ENCODE results near the gene CACNB2.
"Not testable (repeated sequence)": the region's sequence is repeated elsewhere in the genome, so short reads cannot be mapped to it uniquely, and the experiment has no call there.

CACNB2 gene

DNA sequence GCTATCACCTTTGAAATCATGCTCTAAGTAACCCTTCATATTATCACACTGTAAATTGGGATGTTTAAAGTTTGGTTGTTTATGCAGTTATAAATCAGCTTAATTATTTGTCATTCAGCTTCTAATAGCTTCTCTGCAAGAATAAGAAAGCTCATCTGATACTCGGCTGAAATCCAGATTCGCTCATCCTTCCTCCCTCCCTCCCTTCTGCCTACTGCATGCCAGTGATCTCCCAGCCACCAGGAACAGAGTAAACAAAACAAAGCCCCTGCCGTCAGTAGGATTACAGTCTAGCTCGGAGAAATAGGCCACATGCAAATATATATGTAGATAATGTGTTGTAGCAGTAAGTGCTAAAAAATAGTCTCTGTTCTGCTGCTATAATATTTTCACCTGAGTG, 299.4 kb downstream of the CACNB2 start:
- no peaks in the 10 kb centered on the region for H3K36me3 Mint-ChIP-seq (ENCODE audit: low read depth)
- no peak overlapping the region for H3K27ac Mint-ChIP-seq
- no peaks in the 10 kb centered on the region for H3K27me3 Mint-ChIP-seq (ENCODE audit: low read depth)
- H3K9me3 Mint-ChIP-seq = no peaks in the 10 kb centered on the region
- H3K4me3 Mint-ChIP-seq = no peak overlapping the region
- H3K4me1 Mint-ChIP-seq = no peaks in the 10 kb centered on the region
- no peak for TF ChIP-seq CTCF (IDR thresholded peaks at IDR 0.05; ENCODE audit: unreplicated experiment in 3 of 3)

DNA sequence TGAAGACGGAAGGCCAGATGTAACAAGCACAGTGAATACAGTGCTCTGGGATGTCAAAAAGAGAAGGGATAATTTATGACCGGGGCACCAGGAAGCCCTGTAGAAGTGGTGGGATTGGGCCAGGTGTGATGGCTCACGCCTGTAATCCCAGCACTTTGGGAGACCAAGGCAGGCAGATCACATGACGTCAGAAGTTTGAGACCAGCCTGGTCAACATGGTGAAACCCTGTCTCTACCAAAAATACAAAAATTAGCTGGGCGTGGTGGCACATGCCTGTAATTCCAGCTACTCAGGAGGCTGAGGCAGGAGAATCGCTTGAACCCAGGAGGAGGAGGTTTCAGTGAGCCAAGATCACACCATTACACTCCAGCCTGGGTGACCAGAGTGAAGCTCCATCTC, 305.4 kb downstream of the CACNB2 start:
- H3K4me1 Mint-ChIP-seq; H3K9me3 Mint-ChIP-seq; H3K4me3 Mint-ChIP-seq; H3K36me3 Mint-ChIP-seq (ENCODE audit: low read depth); H3K27me3 Mint-ChIP-seq (ENCODE audit: low read depth); H3K27ac Mint-ChIP-seq: not testable (repeated sequence)

GRCh38 chr10:18446205-18446604, 306.0 kb downstream of the CACNB2 start:
- peaks cover 3% of the 10 kb centered on the region for H3K27me3 Mint-ChIP-seq (ENCODE audit: low read depth)
- TF ChIP-seq CTCF (IDR thresholded peaks at IDR 0.05; ENCODE audit: unreplicated experiment in 3 of 3) = no peak
- no peaks in the 10 kb centered on the region for H3K4me1 Mint-ChIP-seq
- H3K36me3 Mint-ChIP-seq (ENCODE audit: low read depth) = no peaks in the 10 kb centered on the region
- no peaks in the 10 kb centered on the region for H3K9me3 Mint-ChIP-seq
- H3K4me3 Mint-ChIP-seq = no peak overlapping the region
- no peak overlapping the region for H3K27ac Mint-ChIP-seq

- no peak overlapping the region for H3K4me3 Mint-ChIP-seq
- H3K4me1 Mint-ChIP-seq = no peaks in the 10 kb centered on the region
- H3K27me3 Mint-ChIP-seq (ENCODE audit: low read depth) = peaks cover 3% of the 10 kb centered on the region
These were observed 309.4 kb downstream of the CACNB2 start for GRCh38 chr10:18449611-18450026.

DNA sequence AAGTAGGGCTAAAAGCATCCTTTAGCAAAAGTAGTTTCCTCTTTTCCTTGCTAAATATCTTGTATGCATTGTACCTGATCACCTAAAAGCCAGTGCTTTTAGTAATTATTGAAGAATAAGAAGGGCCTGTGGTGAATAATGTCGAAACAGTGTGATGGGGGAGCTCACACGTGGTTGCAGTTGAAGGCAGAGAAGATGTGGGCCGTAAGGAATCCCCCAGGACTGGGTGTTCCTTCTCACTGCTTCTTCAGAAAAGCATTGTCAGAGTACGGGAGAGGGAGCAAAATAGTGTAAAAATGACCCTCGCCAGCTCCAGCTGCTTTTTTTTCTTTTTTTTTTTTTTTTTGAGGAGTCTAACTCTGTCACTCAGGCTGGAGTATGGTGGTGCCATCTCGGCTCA, 310.1 kb downstream of the CACNB2 start:
- H3K27ac Mint-ChIP-seq = no peak overlapping the region
- H3K36me3 Mint-ChIP-seq (ENCODE audit: low read depth) = no peaks in the 10 kb centered on the region
- TF ChIP-seq CTCF (IDR thresholded peaks at IDR 0.05; ENCODE audit: unreplicated experiment in 3 of 3) = no peak
- H3K4me3 Mint-ChIP-seq = no peak overlapping the region
- no peaks in the 10 kb centered on the region for H3K9me3 Mint-ChIP-seq
- H3K4me1 Mint-ChIP-seq = no peaks in the 10 kb centered on the region
- peaks cover 3% of the 10 kb centered on the region for H3K27me3 Mint-ChIP-seq (ENCODE audit: low read depth)

More at GRCh38 chr10:18449611-18450026, 309.4 kb downstream of the CACNB2 start:
- no peak for TF ChIP-seq CTCF (IDR thresholded peaks at IDR 0.05; ENCODE audit: unreplicated experiment in 3 of 3)
- Mint-ChIP-seq H3K27ac (no peak overlapping the region), H3K9me3 (no peaks in the 10 kb centered on the region), H3K36me3 (ENCODE audit: low read depth) (no peaks in the 10 kb centered on the region)

GRCh38 chr10:18455086-18455884, 315.1 kb downstream of the CACNB2 start:
- Mint-ChIP-seq H3K4me1 (no peaks in the 10 kb centered on the region), H3K36me3 (ENCODE audit: low read depth) (no peaks in the 10 kb centered on the region), H3K4me3 (no peak overlapping the region), H3K27me3 (ENCODE audit: low read depth) (no peaks in the 10 kb centered on the region), H3K27ac (no peak overlapping the region), H3K9me3 (no peaks in the 10 kb centered on the region)
- no peak for TF ChIP-seq CTCF (IDR thresholded peaks at IDR 0.05; ENCODE audit: unreplicated experiment in 3 of 3)
